Activated naive CD8-positive, alpha-beta T cell treated with anti-CD3 and anti-CD28 coated beads, Interleukin-2, amount 50 U/mL, for 16 hours (primary cell): ENCODE results near the gene NOC4L.
"Not testable (repeated sequence)": the region's sequence is repeated elsewhere in the genome, so short reads cannot be mapped to it uniquely, and the experiment has no call there.

Source experiments
- DNase-seq: peaks from one replicate; pipeline ENCODE4 v3.0.0-alpha.2; 2020; ENCODE audit warnings: low read depth, low spot score

Gene NOC4L

GRCh38 chr12:132123970-132124765, 20.1 kb upstream of the NOC4L start:
- no peak for DNase-seq

GRCh38 chr12:132124766-132125425, 19.4 kb upstream of the NOC4L start:
- DNase-seq: no peak

- no peak for DNase-seq
Measured at GRCh38 chr12:132125736-132126135, 18.5 kb upstream of the NOC4L start.

DNA sequence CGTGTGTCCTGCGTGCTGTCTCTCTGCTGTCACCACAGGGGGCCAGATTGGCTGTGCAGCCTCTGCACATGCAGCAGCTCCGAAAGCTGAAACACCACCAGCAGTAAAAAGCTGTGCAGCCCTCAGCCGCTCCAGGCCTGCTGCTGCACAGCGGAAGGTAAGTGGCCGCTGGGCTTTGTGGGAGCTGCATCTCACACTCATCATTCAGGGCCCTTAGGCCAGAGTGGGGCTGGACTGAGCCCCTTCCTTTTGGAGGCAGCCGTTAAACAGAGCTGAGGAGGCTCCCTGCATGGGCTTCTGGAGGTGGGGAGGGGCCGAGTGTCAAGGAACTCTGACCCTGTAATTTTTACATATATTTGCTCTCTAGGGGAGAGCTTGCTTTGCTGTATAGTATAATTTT, 17.2 kb upstream of the NOC4L start:
- DNase-seq: no peak

DNA sequence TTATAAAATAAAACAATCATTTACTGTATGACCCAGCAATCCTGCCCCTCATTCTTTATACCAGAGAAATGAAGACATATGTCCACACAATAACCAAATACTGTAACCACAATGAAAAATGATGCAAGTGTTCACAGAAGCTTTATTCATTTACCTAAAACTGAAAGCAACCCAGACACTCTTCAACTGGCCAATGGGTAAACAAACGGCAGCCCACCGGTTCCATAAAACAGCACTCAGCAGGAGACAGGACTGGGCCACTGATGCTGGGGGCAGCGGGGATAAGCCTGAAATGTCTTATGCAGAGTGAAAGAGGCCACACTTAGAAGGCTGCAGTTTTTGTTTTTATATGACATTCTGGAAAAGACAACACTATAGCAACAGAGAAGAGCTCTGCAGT, 15.2 kb upstream of the NOC4L start:
- no peak for DNase-seq

GRCh38 chr12:132130690-132131089, 13.6 kb upstream of the NOC4L start:
- no peak for DNase-seq

DNA sequence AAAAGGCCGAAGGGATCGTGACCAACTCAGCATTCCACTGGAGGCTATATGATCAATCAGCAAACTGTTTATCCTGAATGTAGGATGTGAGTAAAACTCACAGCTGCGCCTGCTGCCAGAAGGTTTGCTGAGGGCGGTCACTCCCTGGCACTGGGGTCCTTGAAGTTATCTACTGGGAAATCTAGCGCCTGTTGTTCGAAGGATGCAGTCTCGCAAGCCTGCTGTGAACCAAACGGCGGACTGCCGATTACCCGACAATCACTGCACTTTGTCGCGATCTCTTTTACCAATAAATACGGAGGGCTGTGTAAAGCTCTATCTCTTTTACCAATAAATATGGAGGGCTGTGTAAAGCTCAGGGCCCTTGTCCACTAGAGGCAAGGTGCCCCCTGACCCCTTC, 13.0 kb upstream of the NOC4L start:
- DNase-seq: no peak

GRCh38 chr12:132131952-132132351, 12.3 kb upstream of the NOC4L start:
- no peak for DNase-seq

GRCh38 chr12:132132609-132133430, 11.4 kb upstream of the NOC4L start:
- DNase-seq: no peak

DNA sequence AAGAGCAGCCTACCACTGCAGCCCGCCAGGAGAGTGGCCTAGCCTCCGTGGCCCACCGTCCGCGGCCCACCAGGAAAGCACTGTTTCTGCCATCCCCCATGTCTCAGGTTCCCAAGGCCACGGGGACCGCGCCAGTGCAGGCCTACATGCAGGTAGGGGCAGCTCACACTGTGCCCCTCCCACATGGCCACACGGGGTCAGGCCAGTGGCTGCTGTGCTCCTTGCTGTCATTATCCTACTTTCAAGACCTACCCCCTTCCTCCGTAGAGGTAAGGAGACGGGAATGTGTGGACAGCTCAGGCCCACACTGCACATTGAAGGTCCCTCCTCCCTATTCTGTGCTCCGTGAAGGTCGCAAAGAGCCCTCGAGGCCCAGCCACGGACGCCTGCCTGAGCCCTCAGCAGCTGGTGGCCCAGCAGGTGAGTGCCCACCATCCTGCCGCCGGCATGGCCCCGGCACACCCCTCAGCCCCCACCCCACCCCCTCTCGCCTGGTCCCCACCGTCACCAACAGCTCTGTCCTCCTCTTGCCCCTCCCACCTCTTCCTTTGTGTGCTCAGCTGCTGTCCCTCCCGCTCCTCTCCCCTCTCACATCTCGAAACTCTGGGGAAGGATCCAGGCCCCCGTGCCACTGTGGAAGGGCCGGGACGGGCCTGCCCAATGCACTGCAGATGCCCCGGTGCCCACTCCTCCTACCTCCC, 10.2 kb upstream of the NOC4L start:
- no peak for DNase-seq

DNA sequence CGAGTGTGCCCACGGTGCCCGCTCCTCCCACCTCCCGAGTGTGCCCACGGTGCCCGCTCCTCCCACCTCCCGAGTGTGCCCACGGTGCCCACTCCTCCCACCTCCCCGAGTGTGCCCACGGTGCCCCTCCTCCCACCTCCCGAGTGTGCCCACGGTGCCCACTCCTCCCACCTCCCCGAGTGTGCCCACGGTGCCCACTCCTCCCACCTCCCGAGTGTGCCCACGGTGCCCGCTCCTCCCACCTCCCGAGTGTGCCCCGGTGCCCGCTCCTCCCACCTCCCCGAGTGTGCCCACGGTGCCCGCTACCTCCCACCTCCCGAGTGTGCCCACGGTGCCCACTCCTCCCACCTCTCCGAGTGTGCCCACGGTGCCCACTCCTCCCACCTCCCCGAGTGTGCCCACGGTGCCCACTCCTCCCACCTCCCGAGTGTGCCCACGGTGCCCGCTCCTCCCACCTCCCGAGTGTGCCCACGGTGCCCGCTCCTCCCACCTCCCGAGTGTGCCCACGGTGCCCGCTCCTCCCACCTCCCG, 9.5 kb upstream of the NOC4L start:
- not testable (repeated sequence) for DNase-seq

DNA sequence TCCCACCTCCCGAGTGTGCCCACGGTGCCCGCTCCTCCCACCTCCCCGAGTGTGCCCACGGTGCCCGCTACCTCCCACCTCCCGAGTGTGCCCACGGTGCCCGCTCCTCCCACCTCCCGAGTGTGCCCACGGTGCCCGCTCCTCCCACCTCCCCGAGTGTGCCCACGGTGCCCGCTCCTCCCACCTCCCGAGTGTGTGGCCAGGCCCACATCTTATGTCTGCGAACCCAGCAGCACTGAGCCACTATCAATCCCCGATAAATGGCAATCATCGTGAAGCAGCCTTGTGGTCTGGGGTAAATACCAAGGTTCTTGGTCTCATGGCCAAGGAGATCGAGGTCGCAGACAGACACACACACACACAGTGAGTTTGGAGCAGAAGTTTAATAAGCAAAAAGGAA, 8.0 kb upstream of the NOC4L start:
- not testable (repeated sequence) for DNase-seq

DNA sequence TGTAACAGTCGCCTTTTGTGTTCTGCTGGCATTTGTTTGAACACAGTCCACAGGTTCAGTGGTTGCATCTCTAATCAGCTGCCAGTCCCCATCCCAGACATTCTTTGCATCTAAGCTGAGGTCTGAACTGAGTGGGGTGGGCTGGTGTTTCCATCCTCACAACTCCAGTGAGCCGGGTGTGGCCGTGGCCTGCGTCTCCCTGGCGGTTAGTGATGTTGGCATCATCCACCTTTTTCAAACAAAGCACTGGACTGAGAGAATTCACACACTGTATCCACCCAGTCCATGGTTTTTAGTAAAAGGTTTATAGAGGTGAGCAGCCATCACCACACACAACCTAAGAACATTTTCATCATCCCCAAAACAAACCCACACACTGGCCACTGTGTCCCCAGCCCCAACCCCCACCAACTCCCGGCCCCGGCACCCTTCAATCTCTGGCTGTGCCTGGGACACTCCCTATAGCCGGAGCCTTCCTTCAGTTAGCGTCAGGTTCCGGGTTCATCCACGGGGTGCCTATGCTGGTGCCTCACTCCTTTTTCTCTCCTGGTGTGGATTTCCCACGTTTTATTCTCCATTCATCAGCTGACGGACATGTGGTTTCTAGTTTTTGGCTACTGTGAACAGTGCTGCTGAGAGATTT, 6.7 kb upstream of the NOC4L start:
- DNase-seq: no peak

DNA sequence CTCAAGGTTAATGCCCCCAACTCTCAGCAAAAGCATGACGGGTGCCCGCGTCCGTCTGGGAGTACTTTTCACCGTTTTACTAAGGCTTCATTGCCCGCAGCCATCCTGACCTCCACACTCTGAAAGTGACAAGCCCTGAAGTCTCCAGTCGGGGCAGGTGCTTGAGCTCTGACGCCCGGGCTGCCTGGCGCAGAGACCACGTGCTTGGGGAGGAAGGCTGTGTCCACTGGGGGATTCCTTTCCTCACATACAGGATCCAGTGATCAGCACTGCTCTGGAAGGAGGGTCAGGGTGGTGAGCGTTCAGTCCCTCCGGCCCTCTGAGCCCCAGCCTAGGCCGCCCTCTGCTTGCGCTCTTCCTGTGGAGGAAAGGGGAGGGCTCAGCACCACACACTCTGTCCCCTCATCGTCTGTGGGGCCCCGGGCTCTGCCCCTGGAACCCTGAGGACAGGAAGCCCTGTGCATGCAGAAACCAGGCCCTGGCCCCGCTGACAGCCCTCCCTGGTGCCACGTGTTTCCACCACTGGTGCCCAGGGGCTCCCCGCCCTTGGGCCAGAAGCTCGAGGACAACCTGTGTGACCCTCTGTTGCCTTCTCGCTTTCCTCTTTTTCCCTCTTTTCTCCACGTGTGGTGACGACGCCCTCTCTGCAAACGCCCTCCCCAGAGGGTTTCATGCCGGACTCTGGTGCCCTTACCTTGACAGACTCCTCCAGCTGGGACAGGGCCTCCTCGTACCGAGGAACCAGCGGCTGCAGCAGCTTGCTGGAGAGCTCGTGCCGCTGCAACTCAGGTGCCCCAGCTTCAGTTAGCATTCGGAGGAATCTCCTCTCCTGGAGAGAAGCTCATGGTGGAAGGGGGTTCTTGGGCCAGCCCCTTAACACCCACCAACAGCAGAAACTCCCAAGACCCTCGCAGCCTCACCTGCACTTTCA, 5.1 kb upstream of the NOC4L start:
- DNase-seq: no peak

- DNase-seq: no peak
Measured at GRCh38 chr12:132139912-132140311, 4.3 kb upstream of the NOC4L start.

GRCh38 chr12:132140501-132140900, 3.8 kb upstream of the NOC4L start:
- no peak for DNase-seq

DNA sequence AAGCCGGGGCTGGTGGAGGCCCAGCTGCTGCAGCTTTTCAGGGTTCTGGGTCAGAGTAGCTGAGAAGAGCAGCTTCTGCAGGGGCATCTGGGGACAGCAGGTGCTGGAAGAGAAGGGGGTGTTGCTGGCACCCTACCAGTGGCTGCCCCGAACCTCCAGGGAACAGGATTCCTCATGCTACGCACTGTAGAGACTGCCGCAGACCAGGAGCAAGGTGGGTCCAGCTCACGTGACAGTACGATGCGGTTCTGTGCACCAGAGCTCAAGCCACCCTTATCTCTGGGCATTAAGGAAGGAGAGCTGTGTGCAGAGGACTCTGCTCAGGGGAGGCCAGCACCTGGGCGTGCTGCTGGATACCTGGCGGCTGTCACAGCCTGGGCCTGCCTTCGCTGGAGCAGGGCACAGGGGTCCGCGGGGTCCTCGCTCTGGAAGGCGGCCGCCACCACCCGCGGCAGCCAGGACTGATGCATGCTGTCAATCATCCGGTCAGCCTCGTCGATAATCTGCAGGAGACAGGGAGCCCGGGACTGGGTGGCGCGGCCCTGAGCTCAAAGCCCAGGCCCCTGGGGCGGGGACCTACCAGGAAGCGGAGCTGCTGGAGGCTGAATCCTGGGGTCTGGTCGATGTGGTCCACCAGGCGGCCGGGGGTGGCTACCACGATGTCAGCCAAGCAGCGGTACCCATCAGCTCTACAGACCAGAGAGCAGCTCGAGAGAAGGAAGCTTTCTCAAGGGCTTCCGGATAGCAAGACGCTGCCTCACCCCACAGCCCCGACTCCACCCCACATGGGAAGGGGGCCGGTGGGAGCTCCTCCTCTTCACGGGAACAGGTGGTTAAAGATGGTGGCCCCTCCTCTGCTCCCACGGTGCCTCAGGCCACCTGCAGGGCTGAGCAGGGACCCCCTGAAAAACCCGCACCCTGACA, 3.1 kb upstream of the NOC4L start:
- no peak for DNase-seq

- DNase-seq: no peak
Measured at GRCh38 chr12:132141976-132142678, 2.1 kb upstream of the NOC4L start.
